Type B pancreatic cell (in vitro differentiated cells): Measurements from ENCODE around the gene AHDC1. TPM values are rescaled to one million over a fixed set of nuclear protein-coding genes. Genes with fewer than 3 reads are reported as not detected.
A peak's percentile ranks its signal among the peaks of the same experiment; 100 is the strongest.

ENCODE experiments used
- DNase-seq: peaks from one replicate; pipeline ENCODE4 v3.0.0; 2021; ENCODE audit warnings: mixed read lengths; ENCODE audit not compliant: unreplicated experiment; ENCODE audit errors: extremely low spot score
- H3K27ac Mint-ChIP-seq: 2 replicates; pipeline ENCODE4 v1.8.0; 2021; ENCODE audit warnings: mild to moderate bottlenecking, mixed read lengths
- H3K27me3 Mint-ChIP-seq: 2 replicates; pipeline ENCODE4 v1.8.0; 2021; ENCODE audit warnings: mixed read lengths
- H3K36me3 Mint-ChIP-seq: 2 replicates; pipeline ENCODE4 v1.8.0; 2021; ENCODE audit warnings: mixed read lengths
- H3K4me1 Mint-ChIP-seq: one replicate; pipeline ENCODE4 v1.8.0; 2021; ENCODE audit warnings: mixed read lengths; ENCODE audit not compliant: unreplicated experiment
- H3K4me3 Mint-ChIP-seq: 2 replicates; pipeline ENCODE4 v1.8.0; 2021; ENCODE audit warnings: mild to moderate bottlenecking, mixed read lengths
- H3K9me3 Mint-ChIP-seq: 2 replicates; pipeline ENCODE4 v1.8.0; 2021; ENCODE audit warnings: mixed read lengths
- total RNA-seq: library from RNA; stranded (reverse); gene quantifications from 2 replicates; pipeline ENCODE4 v1.2.1, GENCODE V29; 2021; ENCODE audit warnings: low replicate concordance
- TF ChIP-seq, protein P1 (sequence below): fragments of 200-600 bp; sonication (generic); conservative IDR thresholded peaks from 2 replicates; pipeline ENCODE4 v1.5.0; 2021; ENCODE audit warnings: antibody characterized with exemption, mild to moderate bottlenecking

The AHDC1 gene
- total RNA-seq, 1 donor from 2014 or later: 61.0 TPM

- peak overlapping the region; percentile 91 for H3K4me3 Mint-ChIP-seq
- H3K9me3 Mint-ChIP-seq: no peaks in the 10 kb centered on the region
- TF ChIP-seq, protein P1, sequence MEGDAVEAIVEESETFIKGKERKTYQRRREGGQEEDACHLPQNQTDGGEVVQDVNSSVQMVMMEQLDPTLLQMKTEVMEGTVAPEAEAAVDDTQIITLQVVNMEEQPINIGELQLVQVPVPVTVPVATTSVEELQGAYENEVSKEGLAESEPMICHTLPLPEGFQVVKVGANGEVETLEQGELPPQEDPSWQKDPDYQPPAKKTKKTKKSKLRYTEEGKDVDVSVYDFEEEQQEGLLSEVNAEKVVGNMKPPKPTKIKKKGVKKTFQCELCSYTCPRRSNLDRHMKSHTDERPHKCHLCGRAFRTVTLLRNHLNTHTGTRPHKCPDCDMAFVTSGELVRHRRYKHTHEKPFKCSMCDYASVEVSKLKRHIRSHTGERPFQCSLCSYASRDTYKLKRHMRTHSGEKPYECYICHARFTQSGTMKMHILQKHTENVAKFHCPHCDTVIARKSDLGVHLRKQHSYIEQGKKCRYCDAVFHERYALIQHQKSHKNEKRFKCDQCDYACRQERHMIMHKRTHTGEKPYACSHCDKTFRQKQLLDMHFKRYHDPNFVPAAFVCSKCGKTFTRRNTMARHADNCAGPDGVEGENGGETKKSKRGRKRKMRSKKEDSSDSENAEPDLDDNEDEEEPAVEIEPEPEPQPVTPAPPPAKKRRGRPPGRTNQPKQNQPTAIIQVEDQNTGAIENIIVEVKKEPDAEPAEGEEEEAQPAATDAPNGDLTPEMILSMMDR: no peak
- DNase-seq: no peak
- no peaks in the 10 kb centered on the region for H3K27me3 Mint-ChIP-seq
- peaks cover 54% of the 10 kb centered on the region for H3K4me1 Mint-ChIP-seq
- H3K36me3 Mint-ChIP-seq: peaks cover 16% of the 10 kb centered on the region
- peak overlapping the region; percentile 95 for H3K27ac Mint-ChIP-seq
Observed at GRCh38 chr1:27529704-27530018, 74.3 kb downstream of the AHDC1 start.

DNA sequence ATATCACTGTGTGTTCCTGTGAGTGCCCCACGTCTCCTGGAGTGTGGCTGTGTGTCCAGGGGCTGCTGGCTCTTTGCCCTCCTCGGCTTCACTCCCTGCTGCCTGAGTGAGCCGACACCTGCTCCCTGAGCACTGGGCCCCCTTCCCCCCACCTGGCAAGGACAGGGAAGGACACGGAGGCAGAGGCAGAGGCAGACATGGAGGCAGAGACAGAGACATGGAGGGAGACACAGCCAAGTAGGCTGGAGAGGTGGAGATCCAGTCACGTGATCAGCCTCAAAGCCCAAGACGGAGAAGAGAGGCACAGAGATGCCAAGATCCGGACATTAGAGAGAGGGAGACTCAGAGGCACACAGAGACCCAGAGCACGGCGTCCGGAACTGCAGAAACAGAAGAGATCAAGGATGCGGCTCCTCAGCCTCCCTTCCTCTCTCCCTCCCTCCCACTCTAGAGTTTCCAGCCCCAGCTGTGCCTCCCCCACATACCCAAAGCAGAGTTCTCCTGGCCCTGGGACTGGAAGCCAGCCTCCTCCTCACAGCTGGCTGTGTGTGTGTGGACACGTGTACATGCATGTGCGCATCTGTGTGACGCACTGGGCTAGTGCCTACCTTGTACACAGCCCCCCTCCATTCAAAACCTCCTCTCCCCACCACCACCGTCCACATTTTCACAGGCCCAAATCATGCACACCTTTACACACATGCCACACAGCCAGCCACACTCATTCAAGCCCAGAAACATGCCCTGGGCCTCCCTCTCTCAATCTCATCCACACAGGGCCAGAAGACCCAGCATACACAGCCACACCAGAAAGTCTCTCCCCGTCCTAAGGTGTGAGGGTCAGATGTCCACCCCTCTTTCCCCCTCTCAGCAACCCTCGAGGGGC, 74.9 kb downstream of the AHDC1 start:
- Mint-ChIP-seq H3K9me3 (no peaks in the 10 kb centered on the region), H3K27ac (peak overlapping the region; percentile 95), H3K4me3 (peak overlapping the region; percentile 91), H3K36me3 (peaks cover 16% of the 10 kb centered on the region), H3K27me3 (no peaks in the 10 kb centered on the region), H3K4me1 (peaks cover 60% of the 10 kb centered on the region)
- no peak for DNase-seq
- TF ChIP-seq, protein P1: no peak

DNA sequence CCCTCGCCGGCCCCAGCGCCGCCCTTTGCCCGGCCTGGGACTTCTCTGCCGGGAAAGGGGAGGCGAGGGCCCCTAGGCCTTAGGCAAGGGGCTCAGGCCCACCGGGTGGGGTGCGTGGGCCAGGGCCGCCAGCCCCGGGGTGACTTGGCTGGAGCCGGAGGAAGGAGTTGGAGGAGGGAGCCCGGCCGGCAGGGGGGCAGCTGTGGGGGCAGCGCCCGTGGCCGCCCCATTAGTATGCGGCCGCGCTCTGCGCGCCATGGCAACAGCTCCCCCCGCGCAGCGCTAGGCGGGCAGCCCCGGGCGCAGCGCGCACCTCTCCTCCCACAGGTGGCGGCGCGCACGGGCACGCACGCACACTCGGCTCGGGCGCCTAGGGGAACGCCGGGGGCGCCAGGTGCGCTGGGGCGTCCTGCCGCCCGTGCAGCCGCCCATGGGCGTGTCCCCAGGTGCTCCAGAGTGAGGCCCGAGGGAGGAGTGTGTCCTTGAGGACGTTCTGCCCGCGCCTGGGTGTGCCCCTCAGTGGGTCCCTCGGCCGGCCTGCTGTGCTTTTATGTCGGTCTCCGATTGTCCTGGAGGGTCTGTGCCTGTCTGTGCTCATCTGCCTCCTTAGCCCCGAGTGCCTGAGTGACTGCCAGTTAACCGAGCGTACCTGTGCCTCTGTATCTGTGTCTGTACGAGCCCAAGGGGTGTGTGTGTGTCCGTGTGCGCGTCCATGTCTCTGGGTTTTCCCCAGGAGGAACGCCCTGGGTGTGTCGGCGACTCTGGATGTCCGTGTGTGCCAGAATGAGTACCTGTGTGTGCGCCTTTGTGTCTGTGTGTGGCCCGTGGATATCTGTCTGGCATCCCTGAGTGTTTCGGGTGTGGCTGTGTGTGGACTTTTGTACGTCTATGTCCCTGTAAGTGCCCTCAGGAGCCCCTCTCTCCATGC, 75.8 kb downstream of the AHDC1 start:
- DNase-seq: no peak
- Mint-ChIP-seq H3K9me3 (no peaks in the 10 kb centered on the region), H3K27ac (peak overlapping the region; percentile 95), H3K36me3 (peaks cover 11% of the 10 kb centered on the region), H3K4me3 (peak overlapping the region; percentile 91), H3K4me1 (peaks cover 59% of the 10 kb centered on the region), H3K27me3 (no peaks in the 10 kb centered on the region)
- TF ChIP-seq, protein P1: peak; percentile 6

DNA sequence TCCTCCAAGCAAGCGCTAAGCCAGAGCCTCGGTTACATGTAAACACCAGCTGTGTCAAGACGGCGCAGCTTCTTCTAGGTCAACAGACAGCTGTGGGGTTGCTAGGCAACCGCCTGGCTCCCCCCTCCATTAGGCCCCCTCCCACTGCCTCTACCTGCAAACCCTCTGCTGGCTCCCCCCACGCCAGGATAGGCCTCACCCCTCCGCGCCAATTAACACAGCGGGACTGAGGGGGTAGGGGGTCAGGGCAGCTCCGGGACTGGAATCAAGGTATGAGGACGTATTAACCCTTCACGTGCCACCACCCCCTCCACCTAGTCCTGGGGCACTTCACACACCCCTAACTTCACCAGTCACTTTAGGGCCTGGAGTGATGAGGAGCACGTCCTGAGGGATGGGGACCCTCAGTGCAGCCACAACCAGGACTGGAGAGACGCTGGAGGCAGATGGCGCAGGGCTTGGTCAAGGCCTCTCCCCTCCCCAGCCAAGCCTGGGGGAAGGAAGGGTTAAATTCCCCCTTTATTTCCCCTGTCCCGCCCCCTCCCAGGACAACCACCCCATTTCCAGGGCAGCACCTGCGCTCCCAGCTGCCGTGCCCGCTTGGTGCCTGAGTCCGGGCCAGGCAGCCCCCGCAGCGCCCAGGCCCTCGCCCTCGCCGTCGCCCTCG, 76.6 kb downstream of the AHDC1 start:
- Mint-ChIP-seq H3K27ac (peak overlapping the region; percentile 94), H3K27me3 (no peaks in the 10 kb centered on the region), H3K9me3 (no peaks in the 10 kb centered on the region), H3K36me3 (peaks cover 3% of the 10 kb centered on the region), H3K4me3 (peak overlapping the region; percentile 84), H3K4me1 (peaks cover 61% of the 10 kb centered on the region)
- TF ChIP-seq, protein P1: no peak
- DNase-seq: no peak

GRCh38 chr1:27526569-27527222, 77.2 kb downstream of the AHDC1 start:
- TF ChIP-seq, protein P1: no peak
- H3K4me3 Mint-ChIP-seq: peak overlapping the region; percentile 84
- no peaks in the 10 kb centered on the region for H3K27me3 Mint-ChIP-seq
- H3K36me3 Mint-ChIP-seq: no peaks in the 10 kb centered on the region
- H3K4me1 Mint-ChIP-seq: peaks cover 63% of the 10 kb centered on the region
- peak overlapping the region; percentile 94 for H3K27ac Mint-ChIP-seq
- DNase-seq: no peak
- no peaks in the 10 kb centered on the region for H3K9me3 Mint-ChIP-seq
